ENCODE measurements around the gene CHN1. TPM values are rescaled to one million over a fixed set of nuclear protein-coding genes. Genes with fewer than 3 reads are reported as not detected.

Gene CHN1
- total and polyA plus RNA-seq, 2 of the 8 experiments (the other 6 are each of a cell fraction or from before 2014, with no cell fraction given), result 54.0 to 65.7 TPM

DNA sequence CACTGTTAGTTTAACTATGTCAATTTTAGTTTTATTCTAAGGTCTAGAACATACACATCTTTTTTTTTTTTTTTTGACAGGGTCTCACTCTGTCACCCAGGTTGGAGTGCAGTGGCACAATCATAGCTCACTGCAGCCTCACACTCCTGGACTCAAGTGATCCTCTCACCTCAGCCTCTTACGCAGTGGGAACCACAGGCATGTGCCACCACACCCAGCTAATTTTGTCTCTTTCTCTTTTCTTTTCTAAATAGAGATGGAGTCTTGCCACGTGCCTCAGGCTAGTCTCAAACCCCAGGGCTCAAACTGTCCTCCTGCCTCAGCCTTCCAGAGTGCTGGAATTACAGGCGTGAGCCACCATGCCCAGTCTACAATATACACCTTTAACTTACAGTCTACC is 171.4 kb downstream of the CHN1 start:
- no peak overlapping the region for H3K9ac ChIP-seq (replicated peaks in 1 of 4; ENCODE audit: extremely low read depth in 1 of 4, low read depth in 3 of 4, low read length in 3 of 4)
- H2BK15ac ChIP-seq (ENCODE audit: low read length), result no peak overlapping the region
- no peak overlapping the region for H2BK12ac ChIP-seq (ENCODE audit: low read depth, low read length)
- ChIA-PET POLR2A (ENCODE audit: partially characterized antibody) (no interaction called here), CTCF (ENCODE audit: partially characterized antibody) (interaction anchor here (0.6 kb wide), 1 partner anchor 57 kb away, joined by 3 read pairs; no protein-coding TSS in a partner anchor)
- no peak overlapping the region for H4K8ac ChIP-seq (ENCODE audit: extremely low read depth, insufficient read depth, low read length)
- TF ChIP-seq KDM4A (IDR thresholded peaks at IDR 0.05; ENCODE audit: low read depth, low read length, severe bottlenecking), result no peak
- TF ChIP-seq SIN3A (conservative IDR thresholded peaks at IDR 0.05 in 1 of 2, IDR thresholded peaks at IDR 0.05 in 1 of 2; ENCODE audit: low read depth in 1 of 2, low read length in 2 of 2), result no peak
- no peak for TF ChIP-seq SAP30 (IDR thresholded peaks at IDR 0.05; ENCODE audit: insufficient read depth, insufficient replicate concordance, low read length)
- TF ChIP-seq HDAC2 (IDR thresholded peaks at IDR 0.05; ENCODE audit: borderline replicate concordance in 1 of 2, low read depth in 2 of 2, low read length in 2 of 2), result no peak
- no peak for TF ChIP-seq GTF2F1 (IDR thresholded peaks at IDR 0.05; ENCODE audit: borderline replicate concordance, low read depth, low read length)
- TF ChIP-seq NRF1 (IDR thresholded peaks at IDR 0.05; ENCODE audit: low read depth, low read length), result no peak
- TF ChIP-seq SRF (IDR thresholded peaks at IDR 0.05; ENCODE audit: low read depth, low read length), result no peak
- no peak for TF ChIP-seq USF2 (IDR thresholded peaks at IDR 0.05; ENCODE audit: low read length)
- no peak overlapping the region for H3K4ac ChIP-seq (replicated peaks; ENCODE audit: insufficient read length, low read depth, low read length)
- H3K18ac ChIP-seq (ENCODE audit: extremely low read depth, low read length), result no peak overlapping the region
- no peaks in the 10 kb centered on the region for H3K36me3 ChIP-seq (ENCODE audit: control insufficient read depth in 2 of 4, insufficient read depth in 4 of 4, low read length in 3 of 4)
- H4K5ac ChIP-seq (ENCODE audit: insufficient read length, low read depth, low read length), result no peak overlapping the region
- H3K4me3 ChIP-seq (ENCODE audit: extremely low read depth in 1 of 4, insufficient read depth in 2 of 4, low read depth in 3 of 4, low read length in 4 of 4), result no peak overlapping the region
- H3K56ac ChIP-seq (replicated peaks; ENCODE audit: insufficient read length, low read depth, low read length), result no peak overlapping the region
- H3K14ac ChIP-seq (ENCODE audit: insufficient read length), result no peak overlapping the region
- no peak overlapping the region for H3K27ac ChIP-seq (ENCODE audit: low read depth, low read length)
- H3K4me1 ChIP-seq (replicated peaks in 1 of 4; ENCODE audit: control insufficient read depth in 3 of 4, insufficient read depth in 4 of 4, low read length in 3 of 4), result peaks cover 0 to 15% (median 9%) of the 10 kb centered on the region in 4 experiments; a peak in 5 of 7 replicates
- no peak for FAIRE-seq
- peaks cover 0 to 26% of the 10 kb centered on the region in 2 experiments; a peak in 2 of 4 replicates for H3K79me2 ChIP-seq (ENCODE audit: control insufficient read depth in 1 of 2, insufficient read depth in 2 of 2, low read length in 2 of 2)
- no peak overlapping the region for H2BK20ac ChIP-seq (ENCODE audit: low read length)
- no peaks in the 10 kb centered on the region for H3K9me3 ChIP-seq (ENCODE audit: insufficient read depth in 2 of 2, low read depth in 1 of 2, low read length in 1 of 2)
- no peak overlapping the region for H3K23ac ChIP-seq (ENCODE audit: insufficient read length)
- DNase-seq (ENCODE audit: low read depth in 1 of 2, low spot score in 2 of 2), result no peak
- no peak overlapping the region for H2BK5ac ChIP-seq (ENCODE audit: low read depth, low read length)
- no peak overlapping the region for H4K91ac ChIP-seq (replicated peaks; ENCODE audit: insufficient read length, low read length)
- H3K79me1 ChIP-seq (ENCODE audit: low read depth, low read length), result no peaks in the 10 kb centered on the region
- no peaks in the 10 kb centered on the region for H3K27me3 ChIP-seq (replicated peaks in 1 of 4; ENCODE audit: control insufficient read depth in 3 of 4, extremely low read depth in 1 of 4, insufficient read depth in 3 of 4, low read length in 3 of 4)
- H3K4me2 ChIP-seq (ENCODE audit: insufficient read depth in 1 of 2, low read depth in 2 of 2, low read length in 2 of 2), result no peak overlapping the region
- H3K23me2 ChIP-seq (ENCODE audit: low read depth, low read length), result no peaks in the 10 kb centered on the region
- no peak overlapping the region for H2AFZ ChIP-seq (ENCODE audit: low read length)
- 91% methylated on average over 3 of the region's 3 CpGs; no CpG with 5 or more reads in 1 of the 2 experiments for WGBS, 2 experiments (ENCODE audit: extremely low coverage in 1 of 2, insufficient coverage in 1 of 2, insufficient read length in 1 of 2, insufficient replicate concordance in 2 of 2, low coverage in 1 of 2, low lambda C conversion rate in 2 of 2, missing lambda C conversion rate in 1 of 2)
- H2AK5ac ChIP-seq (ENCODE audit: low read depth, low read length), result no peak overlapping the region
- H4K20me1 ChIP-seq (replicated peaks in 1 of 2; ENCODE audit: control insufficient read depth in 1 of 2, insufficient read depth in 2 of 2, low read length in 2 of 2), result no peaks in the 10 kb centered on the region
- H2BK120ac ChIP-seq (replicated peaks; ENCODE audit: low read depth, low read length), result no peak overlapping the region

All from H1 (cell line).